CD4-positive, alpha-beta T cell treated with Interleukin-6 at 100 ng/mL for 8 hours (primary cell): ENCODE measurements around the gene GPC6.

ENCODE experiments used
- DNase-seq: peaks from one replicate; pipeline ENCODE4 v3.0.0-alpha.2; 2020; ENCODE audit warnings: mixed read lengths, low spot score

GPC6 gene

GRCh38 chr13:93375491-93375890 is 148.9 kb downstream of the GPC6 start:
- no peak for DNase-seq

- no peak for DNase-seq
Observed at GRCh38 chr13:93377196-93377595, 150.6 kb downstream of the GPC6 start.

DNA sequence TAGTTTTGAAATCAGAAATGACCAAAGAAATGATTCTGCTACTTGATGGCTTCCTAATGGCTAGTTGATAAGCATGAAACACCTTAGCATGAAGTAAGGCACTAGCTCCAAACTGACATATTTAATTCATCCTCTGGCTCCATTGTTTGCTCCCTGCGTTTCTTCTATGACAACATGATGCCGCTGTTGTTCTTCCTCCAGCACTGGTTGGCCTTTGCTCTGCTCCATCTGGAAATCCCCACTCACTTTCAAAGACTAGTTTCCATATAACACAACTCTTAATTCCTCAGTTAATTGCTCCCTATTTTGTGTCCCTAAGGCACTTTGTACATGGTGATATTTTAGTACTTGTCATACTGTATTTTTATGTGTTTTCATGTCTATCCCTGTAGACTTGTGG is 151.6 kb downstream of the GPC6 start:
- DNase-seq = no peak

- no peak for DNase-seq
Observed at GRCh38 chr13:93386116-93386515, 159.5 kb downstream of the GPC6 start.

DNA sequence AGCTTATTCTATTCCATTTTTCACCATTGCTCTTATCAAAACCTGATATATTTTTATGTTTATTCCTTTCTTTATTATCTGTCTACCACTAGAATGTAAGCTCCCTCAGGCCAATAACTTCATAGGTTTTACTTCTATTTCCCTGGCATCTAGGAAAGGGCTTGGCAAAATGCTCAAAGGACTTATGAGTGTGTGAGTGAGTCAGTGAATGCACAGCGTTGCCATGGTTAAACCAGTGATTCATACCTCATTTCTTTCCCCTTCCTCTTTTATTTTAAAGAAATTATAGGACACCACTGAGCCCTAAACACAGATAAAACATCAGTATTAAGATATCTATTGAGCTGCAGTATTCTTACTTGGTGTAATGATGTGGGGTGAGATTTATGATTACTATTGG is 162.1 kb downstream of the GPC6 start:
- no peak for DNase-seq

DNA sequence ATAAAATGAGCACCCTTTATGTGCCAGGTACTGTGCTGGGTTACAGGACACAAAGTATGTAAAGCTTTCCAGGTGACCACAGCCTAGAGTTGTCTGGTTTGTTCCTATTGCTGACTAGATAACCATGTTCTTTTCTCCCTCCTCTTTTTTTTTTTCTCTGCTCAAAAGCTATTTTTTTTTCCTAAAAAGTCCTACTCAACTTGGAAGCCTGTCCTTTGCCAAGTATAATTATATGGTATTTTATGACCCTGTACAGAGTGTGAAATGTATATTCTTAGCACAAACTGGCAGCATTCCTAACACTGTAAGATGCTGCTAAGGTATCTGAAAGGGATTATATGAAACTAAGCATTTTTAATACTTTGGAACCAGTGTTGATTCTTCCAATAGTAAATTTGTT is 171.0 kb downstream of the GPC6 start:
- DNase-seq = no peak

- DNase-seq = no peak
Observed at GRCh38 chr13:93398167-93399035, 171.8 kb downstream of the GPC6 start.

GRCh38 chr13:93399212-93399611 is 172.6 kb downstream of the GPC6 start:
- DNase-seq = no peak

DNA sequence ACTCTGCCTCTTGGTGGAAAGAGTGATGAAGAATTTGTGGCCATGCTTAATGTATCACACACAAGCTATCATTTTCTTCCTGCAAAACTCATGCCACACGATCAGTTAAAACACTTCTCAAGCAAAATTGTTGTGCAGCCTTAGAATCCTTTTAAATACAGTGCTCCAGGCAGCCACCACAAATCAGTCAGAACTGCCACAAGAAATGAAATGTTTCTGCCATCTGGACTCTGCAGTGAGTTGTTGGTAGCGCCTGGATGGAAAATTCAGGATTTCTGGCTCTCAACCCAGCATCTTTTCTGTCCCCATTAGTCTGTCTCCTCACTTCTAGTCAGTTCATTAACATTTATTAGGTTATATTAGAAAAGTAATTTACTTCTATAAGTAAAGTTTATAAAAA is 179.5 kb downstream of the GPC6 start:
- no peak for DNase-seq

- no peak for DNase-seq
Observed at GRCh38 chr13:93407551-93407950, 180.9 kb downstream of the GPC6 start.

- DNase-seq = no peak
Observed at GRCh38 chr13:93409001-93409400, 182.4 kb downstream of the GPC6 start.

DNA sequence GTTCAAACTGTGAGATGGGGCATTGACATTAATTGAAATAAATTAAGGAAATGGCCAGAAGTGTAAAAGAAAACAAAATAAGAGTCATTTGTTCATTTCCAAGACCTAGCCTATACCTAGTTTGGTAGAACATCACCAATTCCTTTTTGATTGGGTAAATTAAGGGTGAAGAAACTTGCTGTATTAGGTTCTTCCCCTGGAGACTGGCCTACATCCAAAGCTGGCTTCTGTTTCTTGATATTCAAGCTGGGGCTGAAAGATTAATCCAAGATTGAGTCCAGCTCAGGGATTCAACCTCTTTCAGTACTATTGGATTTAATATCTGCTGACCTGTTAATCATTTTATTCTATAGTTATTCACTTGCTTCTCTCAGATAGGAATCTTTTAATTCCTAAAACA is 183.2 kb downstream of the GPC6 start:
- no peak for DNase-seq

GRCh38 chr13:93411186-93411680 is 184.6 kb downstream of the GPC6 start:
- DNase-seq = no peak

- no peak for DNase-seq
Observed at GRCh38 chr13:93412676-93413075, 186.1 kb downstream of the GPC6 start.

GRCh38 chr13:93413972-93414717 is 187.5 kb downstream of the GPC6 start:
- DNase-seq = no peak

GRCh38 chr13:93416736-93417355 is 190.2 kb downstream of the GPC6 start:
- no peak for DNase-seq

DNA sequence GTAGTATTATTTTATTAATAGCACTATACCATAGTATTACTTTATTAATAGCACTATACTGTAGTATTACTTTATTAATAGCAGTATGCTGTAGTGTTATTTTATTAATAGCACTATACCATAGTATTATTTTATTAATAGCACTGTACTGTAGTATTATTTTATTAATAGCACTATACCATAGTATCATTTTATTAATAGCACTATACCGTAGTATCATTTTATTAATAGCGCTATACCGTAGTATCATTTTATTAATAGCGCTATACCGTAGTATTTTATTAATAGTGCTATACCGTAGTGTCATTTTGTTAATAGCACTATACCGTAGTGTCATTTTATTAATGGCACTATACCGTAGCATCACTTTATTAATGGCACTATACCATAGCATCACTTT is 191.8 kb downstream of the GPC6 start:
- DNase-seq = no peak

DNA sequence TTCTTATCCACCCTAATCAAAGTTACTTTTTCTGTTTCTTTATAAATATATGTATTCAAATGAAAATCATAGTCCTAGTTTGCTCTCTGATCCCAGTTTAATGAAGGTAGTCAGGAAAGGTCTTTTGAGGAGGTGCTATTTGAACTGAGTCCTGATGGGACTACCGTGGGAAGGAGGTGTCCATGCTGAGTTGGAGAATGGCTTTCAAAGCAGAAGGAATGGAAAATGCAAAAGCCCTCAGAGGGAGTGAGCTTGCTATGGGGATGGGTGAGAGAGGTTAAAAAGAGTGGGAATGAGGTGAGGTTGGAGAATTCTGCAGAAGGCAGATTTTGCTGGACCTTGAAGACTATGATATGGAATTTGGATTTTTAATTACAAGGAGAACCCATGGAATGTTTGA is 193.6 kb downstream of the GPC6 start:
- DNase-seq = no peak

GRCh38 chr13:93420887-93421286 is 194.3 kb downstream of the GPC6 start:
- no peak for DNase-seq

- DNase-seq = no peak
Observed at GRCh38 chr13:93422980-93423543, 196.5 kb downstream of the GPC6 start.

- no peak for DNase-seq
Observed at GRCh38 chr13:93425411-93425810, 198.8 kb downstream of the GPC6 start.

- DNase-seq = no peak
Observed at GRCh38 chr13:93430381-93430780, 203.8 kb downstream of the GPC6 start.
